GM19395 (cell line): ENCODE measurements around the gene UBE2D3.

Experiments
- ATAC-seq: cut with Tn5 transposase; IDR thresholded peaks from one replicate; pipeline ENCODE4 v1.9.1; 2021; ENCODE audit warnings: mild to moderate bottlenecking, moderate library complexity; ENCODE audit not compliant: unreplicated experiment

Gene UBE2D3

GRCh38 chr4:102792361-102792936 is 34.9 kb downstream of the UBE2D3 start:
- no peak for ATAC-seq

- no peak for ATAC-seq
Observed at GRCh38 chr4:102791318-102791835, 36.0 kb downstream of the UBE2D3 start.

DNA sequence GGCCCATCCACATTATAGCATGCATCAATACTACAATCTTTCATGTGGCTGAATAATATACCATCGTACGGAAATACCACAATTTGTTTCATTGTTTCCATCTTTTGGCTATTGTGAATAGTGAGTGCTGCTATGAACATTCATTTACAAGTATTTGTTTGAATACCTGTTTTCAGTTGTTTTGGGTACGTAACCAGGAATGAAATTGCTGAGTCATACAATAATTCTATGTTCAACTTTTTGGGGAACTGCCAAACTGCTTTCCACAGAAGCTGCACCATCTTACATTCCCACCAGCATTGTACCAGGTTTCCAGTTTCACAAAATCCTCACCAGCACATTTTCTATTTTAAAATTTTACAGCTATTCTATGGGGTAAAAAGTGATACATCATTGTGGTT is 38.0 kb downstream of the UBE2D3 start:
- no peak for ATAC-seq

- ATAC-seq, result no peak
Observed at GRCh38 chr4:102787944-102788343, 39.4 kb downstream of the UBE2D3 start.

GRCh38 chr4:102787096-102787881 is 40.1 kb downstream of the UBE2D3 start:
- ATAC-seq, result no peak

DNA sequence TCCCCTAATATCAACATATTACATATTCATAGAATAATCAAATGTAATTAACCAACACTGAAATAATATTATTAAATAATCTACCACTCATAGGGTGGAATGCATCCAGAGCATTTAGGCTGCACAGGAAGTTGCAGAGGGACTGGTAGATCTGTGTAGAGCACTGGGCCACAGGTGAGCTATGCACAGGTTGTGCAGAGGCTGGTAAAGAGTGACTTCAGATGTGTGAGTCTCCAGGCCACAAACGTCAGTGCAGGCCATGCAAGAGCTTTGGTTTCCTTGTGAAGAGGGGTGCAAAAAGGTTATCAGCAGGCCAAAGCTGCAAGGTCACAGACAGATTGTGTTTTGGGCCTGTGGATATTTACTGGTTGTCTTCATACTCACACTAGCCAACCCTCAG is 41.1 kb downstream of the UBE2D3 start:
- no peak for ATAC-seq

DNA sequence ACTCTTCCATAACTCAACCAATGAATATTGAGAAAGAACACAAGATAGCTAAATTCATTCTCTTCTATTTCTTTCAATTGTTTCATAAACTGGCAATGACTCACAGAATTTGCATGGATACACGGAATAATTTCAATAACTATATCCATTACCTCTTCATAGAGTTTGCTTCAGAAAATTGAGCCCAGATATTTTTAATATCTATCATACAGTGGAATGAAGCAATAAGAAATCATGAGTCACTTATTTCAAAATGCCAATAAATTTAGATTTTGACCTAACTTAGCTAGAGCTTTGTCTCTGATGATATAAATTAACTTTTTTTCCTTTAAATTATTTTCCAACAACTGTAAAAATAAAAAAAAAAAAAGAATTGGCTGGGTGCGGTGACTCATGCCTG is 44.3 kb downstream of the UBE2D3 start:
- ATAC-seq, result no peak

- no peak for ATAC-seq
Observed at GRCh38 chr4:102781570-102781969, 45.8 kb downstream of the UBE2D3 start.

- ATAC-seq, result no peak
Observed at GRCh38 chr4:102780476-102781144, 46.7 kb downstream of the UBE2D3 start.

- no peak for ATAC-seq
Observed at GRCh38 chr4:102779204-102779603, 48.1 kb downstream of the UBE2D3 start.

DNA sequence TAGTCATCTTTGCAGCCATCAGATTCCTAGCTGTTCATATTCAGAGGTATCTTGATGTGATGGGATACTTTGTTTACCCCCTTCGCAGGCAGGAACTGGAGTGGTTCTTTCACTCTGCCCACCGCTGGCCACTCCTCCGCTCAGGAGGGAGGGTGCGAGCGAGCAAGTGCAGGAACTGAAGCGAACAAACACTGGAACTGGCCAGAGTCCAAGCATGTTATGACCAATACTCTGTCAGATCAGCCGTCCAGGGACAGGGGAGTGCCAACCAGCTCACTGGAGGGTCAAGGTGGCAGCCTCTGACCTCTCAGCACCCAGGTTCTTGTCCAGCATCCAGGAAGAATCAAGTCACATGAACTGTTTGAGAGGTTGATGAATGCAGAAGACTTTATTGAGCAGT is 48.6 kb downstream of the UBE2D3 start:
- ATAC-seq, result no peak

GRCh38 chr4:102775805-102776204 is 51.5 kb downstream of the UBE2D3 start:
- no peak for ATAC-seq

DNA sequence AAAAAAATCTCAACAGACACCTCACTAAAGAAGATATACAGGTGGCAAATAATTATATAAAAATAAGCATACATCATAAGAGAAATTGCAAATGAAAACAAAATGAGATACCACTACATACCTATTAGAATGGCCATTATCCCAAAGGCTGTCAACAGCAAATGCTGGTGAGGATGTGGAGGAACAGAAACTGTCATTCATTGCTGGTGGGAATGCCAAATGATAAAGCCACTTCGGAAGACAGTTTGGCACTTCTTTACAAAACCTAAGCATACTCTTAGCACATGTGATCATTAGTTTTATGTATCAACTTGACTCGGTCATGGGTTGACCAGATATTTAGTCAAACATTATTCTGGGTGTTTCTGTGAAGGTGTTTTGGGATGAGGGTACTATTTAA is 53.1 kb downstream of the UBE2D3 start:
- ATAC-seq, result no peak

GRCh38 chr4:102772738-102773340 is 54.5 kb downstream of the UBE2D3 start:
- ATAC-seq, result no peak

- ATAC-seq, result no peak
Observed at GRCh38 chr4:102764901-102765300, 62.5 kb downstream of the UBE2D3 start.

GRCh38 chr4:102761906-102762305 is 65.4 kb downstream of the UBE2D3 start:
- ATAC-seq, result no peak

DNA sequence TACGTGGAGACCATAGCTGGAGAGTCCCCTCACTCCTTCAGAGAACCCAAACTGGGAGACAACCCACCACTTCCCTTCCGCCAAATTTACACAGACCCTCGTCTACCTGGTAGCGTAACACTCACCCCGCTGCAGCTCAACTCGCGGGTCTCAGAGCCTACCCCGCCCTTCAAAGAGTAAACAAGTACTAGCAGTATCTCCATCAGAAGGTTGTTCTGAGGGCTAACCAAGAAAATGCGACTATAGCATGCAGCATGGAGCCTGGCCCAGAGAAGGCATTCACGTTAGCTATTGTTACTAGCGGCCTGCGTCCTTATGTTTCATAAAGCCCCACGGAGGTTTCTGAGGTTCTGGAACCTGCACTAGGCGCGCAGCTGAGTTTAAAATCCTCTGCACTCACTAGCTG is 66.1 kb downstream of the UBE2D3 start:
- ATAC-seq, result peak; percentile 33

- peak; percentile 93 for ATAC-seq
Observed at GRCh38 chr4:102760645-102761295, 66.6 kb downstream of the UBE2D3 start, which contains the start of gene MANBA. MANBA (minus strand) TSS chr4:102760968; CDS start chr4:102760894, 74 bp downstream.

DNA sequence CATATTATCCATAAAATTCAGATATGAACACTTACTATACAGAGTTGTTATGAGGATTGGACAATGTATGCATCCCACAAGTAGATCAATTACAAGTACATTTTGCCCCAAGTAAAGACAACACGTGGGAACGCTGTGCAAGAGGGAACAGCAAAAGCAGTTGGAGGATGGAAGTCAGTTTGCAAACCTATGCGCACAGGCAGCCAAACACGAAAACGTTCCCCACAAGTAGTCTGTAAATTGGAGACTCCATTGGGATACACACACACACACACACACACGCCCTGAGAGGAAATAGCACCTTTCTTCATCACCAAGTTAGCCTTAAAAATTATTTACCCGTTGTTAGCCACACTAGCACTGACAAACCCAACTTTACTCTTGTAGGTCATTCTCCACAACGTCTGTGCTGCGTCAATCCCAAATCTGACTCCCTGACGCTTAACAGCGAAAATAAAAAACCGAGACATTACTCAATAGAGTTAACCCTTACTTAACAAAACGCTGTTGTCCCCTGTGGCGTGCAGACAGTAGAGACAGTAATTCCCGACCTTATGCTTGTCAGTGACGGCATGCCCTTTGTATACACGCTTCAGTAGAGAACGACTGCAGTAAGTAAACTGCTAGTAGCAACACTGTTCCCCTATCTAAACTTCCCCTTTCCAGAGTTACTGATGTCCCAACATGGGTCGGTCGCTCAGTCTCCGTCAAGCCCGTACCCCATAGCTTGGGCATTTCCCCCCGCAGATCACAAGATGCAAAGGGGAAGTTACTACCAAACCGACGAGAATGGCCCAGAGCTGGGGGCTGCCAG is 67.3 kb downstream of the UBE2D3 start:
- peak; percentile 66 for ATAC-seq
